Panc1 (cell line): Measurements from ENCODE around the gene MSI2. TPM values are rescaled to one million over a fixed set of nuclear protein-coding genes. Genes with fewer than 3 reads are reported as not detected.

Experiments used
- ATAC-seq: fragments of 200-7000 bp; cut with Tn5 transposase; 2 replicates; pipeline ENCODE4 v1.9.1; 2020; ENCODE audit warnings: mild to moderate bottlenecking, moderate library complexity
- BruUV-seq: library from RNA; stranded (reverse); fragments of 400-500 nt; replicated peaks from 2 replicates; lab custom pipeline; 2021; lab: Mats Ljungman, UMichigan
- CTCF ChIA-PET: fragments of 300-600 bp; sonication (Branson Sonifier 250); formaldehyde crosslinking; loops from one replicate; lab custom pipeline; 2022; ENCODE audit warnings: antibody characterized with exemption; lab: Charles Lee
- POLR2A ChIA-PET: fragments of 300-600 bp; sonication (Branson Sonifier 250); formaldehyde crosslinking; loops from one replicate; lab custom pipeline; 2022; ENCODE audit warnings: antibody characterized with exemption; lab: Charles Lee
- DNase-seq: peaks from one replicate; pipeline ENCODE4 v3.0.0-alpha.2; 2010; ENCODE audit warnings: low read depth, low spot score
- H3K27ac ChIP-seq: 2 replicates; pipeline ENCODE4 v1.5.1; 2011; ENCODE audit warnings: mild to moderate bottlenecking, low read length, inconsistent platforms
- H3K27me3 ChIP-seq: fragments of 200-500 bp; sonication (Bioruptor generic); 2 replicates; pipeline ENCODE4 v1.6.0; 2014; ENCODE audit warnings: low read length, inconsistent platforms; ENCODE audit not compliant: control insufficient read depth, insufficient read depth
- H3K36me3 ChIP-seq: fragments of 200-500 bp; sonication (Bioruptor generic); 2 replicates; pipeline ENCODE4 v1.5.1; 2014; ENCODE audit warnings: inconsistent platforms, mild to moderate bottlenecking, low read length, moderate library complexity; ENCODE audit not compliant: control insufficient read depth, insufficient read depth
- H3K4me1 ChIP-seq: 2 replicates; pipeline ENCODE4 v1.5.1; 2011; ENCODE audit warnings: inconsistent platforms, mild to moderate bottlenecking, low read length, moderate library complexity; ENCODE audit not compliant: control insufficient read depth, insufficient read depth
- H3K4me3 ChIP-seq, 2 experiments: 2 replicates each; pipeline ENCODE4 v1.5.1; 2011 to 2012; ENCODE audit warnings: low read depth in 2 of 2, low read length in 2 of 2, mild to moderate bottlenecking in 2 of 2, inconsistent platforms in 1 of 2, moderate library complexity in 1 of 2
- H3K9me3 ChIP-seq: fragments of 200-500 bp; sonication (Bioruptor generic); 2 replicates; pipeline ENCODE4 v1.5.1; 2014; ENCODE audit warnings: low read depth, mild to moderate bottlenecking, inconsistent platforms, low read length, moderate library complexity; ENCODE audit not compliant: control insufficient read depth, insufficient read depth
- CTCF ChIP-seq: fragments of 450-650 bp; IDR thresholded peaks from 2 replicates; pipeline ENCODE4 v1.5.1; 2017; ENCODE audit warnings: mild to moderate bottlenecking
- POLR2AphosphoS5 ChIP-seq: IDR thresholded peaks from 2 replicates; pipeline ENCODE4 v1.6.1; 2012; ENCODE audit warnings: mild to moderate bottlenecking, low read depth, low read length, moderate library complexity
- SIN3A ChIP-seq: IDR thresholded peaks from 2 replicates; pipeline ENCODE4 v1.6.1; 2012; ENCODE audit warnings: low read depth, mild to moderate bottlenecking, low read length, moderate library complexity, borderline replicate concordance; ENCODE audit not compliant: insufficient read depth
- TCF7L2 ChIP-seq: IDR thresholded peaks from 2 replicates; pipeline ENCODE4 v1.6.1; 2011; ENCODE audit warnings: mild to moderate bottlenecking, low read depth, low read length, inconsistent platforms
- in situ Hi-C: cut with HindIII; loops from 2 replicates; pipeline ENCODE4 v1.10.0; 2016; ENCODE audit warnings: low sequenced_read_pairs, low pct_unique_long_range_greater_than_20kb
- intact Hi-C: fragments of 100-400 bp; cut with micrococcal nuclease; formaldehyde crosslinking; loops from one replicate; pipeline ENCODE4 v1.10.0; 2022; ENCODE audit not compliant: unreplicated experiment
- total RNA-seq: library from RNA; stranded (reverse); gene quantifications from one replicate; pipeline ENCODE4 v1.2.1, GENCODE V29; 2021; ENCODE audit not compliant: unreplicated experiment
- TF ChIP-seq, protein P1 (sequence below), 2 experiments: IDR thresholded peaks; 2 replicates each; pipeline ENCODE4 v1.6.1; 2011 to 2012; ENCODE audit warnings: low read depth in 2 of 2, control low read depth in 1 of 2, low read length in 1 of 2, mild to moderate bottlenecking in 1 of 2, moderate library complexity in 1 of 2; ENCODE audit not compliant: insufficient read depth in 1 of 2

MSI2 gene
- total RNA-seq, 1 experiment from 2014 or later: 38.5 TPM

DNA sequence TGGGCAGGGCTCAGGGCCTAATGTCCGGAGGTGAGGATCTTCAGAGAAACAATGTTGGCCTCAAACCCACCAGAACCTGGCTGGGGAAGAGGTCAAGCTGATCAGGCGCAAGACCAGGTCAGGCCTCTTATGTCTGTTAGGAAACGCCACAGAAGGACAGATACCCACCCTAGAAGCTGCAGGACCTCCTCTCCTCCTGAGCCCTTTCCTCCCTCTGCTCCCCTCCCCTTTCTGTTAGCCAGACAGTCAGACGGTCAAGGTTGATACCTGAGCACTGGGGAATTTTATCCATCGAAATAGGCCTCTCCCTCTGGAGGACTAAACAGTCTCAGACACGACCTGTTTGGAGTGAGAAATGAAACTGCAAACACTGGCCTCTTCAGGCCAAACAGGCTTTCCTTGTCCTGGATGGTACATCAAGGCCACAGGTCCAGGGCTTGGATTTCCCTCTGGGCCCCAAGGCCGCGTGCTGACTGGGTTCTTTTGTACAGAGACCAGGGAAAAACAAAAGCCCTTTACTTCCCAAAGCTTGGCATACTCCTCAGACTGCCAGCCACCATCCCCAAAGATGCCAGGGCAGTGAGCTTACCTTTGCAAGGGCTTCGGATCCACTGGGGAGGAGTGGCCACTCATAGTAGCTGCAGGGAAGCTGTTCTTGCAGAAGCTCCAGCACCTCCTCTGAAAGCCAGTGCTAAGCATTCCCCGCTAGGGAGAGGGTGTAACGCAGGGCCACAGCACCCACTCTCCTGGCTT is 353.0 kb downstream of the MSI2 start:
- H3K4me3 ChIP-seq: no peak overlapping the region
- H3K27me3 ChIP-seq: no peaks in the 10 kb centered on the region
- ChIA-PET CTCF (interaction anchor here (0.6 kb wide), 1 partner anchor 268 kb away, joined by 3 read pairs; no protein-coding TSS in a partner anchor), POLR2A (no interaction called here)
- 0 out of 2 replicates have a peak, but pooled peaks cover 2% of the 10 kb centered on the region for H3K4me1 ChIP-seq
- H3K9me3 ChIP-seq: no peaks in the 10 kb centered on the region
- intact Hi-C loops: no loop called here
- no peak for TF ChIP-seq CTCF
- ATAC-seq: peak; percentile 42; the same call in 1 of the 2 replicates
- no peak for DNase-seq
- H3K27ac ChIP-seq: no peak overlapping the region
- in situ Hi-C loops: no loop called here
- BruUV-seq: no TSS peak
- no peaks in the 10 kb centered on the region for H3K36me3 ChIP-seq

DNA sequence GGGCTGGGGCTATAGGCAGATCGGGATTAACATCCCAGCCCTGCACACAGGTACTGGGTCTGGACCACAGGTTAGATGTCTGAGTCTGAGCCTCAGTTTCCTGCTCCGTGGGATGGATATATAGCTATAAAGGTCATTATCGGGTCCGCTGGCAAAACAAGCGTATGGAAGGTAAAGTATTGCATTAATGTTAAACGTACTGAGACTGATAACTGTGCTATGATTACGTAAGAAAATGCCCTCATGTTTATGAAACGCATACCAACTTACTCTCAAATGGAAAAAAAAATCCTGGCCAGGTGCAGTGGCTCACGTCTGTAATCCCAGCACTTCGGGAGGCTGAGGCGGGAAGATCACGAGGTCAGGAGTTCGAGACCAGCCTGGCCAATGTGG is 353.6 kb downstream of the MSI2 start:
- intact Hi-C loops (no loop called here), in situ Hi-C loops (no loop called here)
- CTCF ChIA-PET: interaction anchor here (0.6 kb wide), 1 partner anchor 268 kb away, joined by 3 read pairs; no protein-coding TSS in a partner anchor
- Histone ChIP-seq H3K36me3 (no peaks in the 10 kb centered on the region), H3K4me3 (no peak overlapping the region), H3K4me1 (0 out of 2 replicates have a peak, but pooled peaks cover 2% of the 10 kb centered on the region), H3K9me3 (no peaks in the 10 kb centered on the region), H3K27me3 (no peaks in the 10 kb centered on the region), H3K27ac (no peak overlapping the region)
- BruUV-seq: no TSS peak
- TF ChIP-seq POLR2AphosphoS5 (no peak), TCF7L2 (no peak), CTCF (no peak), SIN3A (no peak)
- TF ChIP-seq, protein P1, sequence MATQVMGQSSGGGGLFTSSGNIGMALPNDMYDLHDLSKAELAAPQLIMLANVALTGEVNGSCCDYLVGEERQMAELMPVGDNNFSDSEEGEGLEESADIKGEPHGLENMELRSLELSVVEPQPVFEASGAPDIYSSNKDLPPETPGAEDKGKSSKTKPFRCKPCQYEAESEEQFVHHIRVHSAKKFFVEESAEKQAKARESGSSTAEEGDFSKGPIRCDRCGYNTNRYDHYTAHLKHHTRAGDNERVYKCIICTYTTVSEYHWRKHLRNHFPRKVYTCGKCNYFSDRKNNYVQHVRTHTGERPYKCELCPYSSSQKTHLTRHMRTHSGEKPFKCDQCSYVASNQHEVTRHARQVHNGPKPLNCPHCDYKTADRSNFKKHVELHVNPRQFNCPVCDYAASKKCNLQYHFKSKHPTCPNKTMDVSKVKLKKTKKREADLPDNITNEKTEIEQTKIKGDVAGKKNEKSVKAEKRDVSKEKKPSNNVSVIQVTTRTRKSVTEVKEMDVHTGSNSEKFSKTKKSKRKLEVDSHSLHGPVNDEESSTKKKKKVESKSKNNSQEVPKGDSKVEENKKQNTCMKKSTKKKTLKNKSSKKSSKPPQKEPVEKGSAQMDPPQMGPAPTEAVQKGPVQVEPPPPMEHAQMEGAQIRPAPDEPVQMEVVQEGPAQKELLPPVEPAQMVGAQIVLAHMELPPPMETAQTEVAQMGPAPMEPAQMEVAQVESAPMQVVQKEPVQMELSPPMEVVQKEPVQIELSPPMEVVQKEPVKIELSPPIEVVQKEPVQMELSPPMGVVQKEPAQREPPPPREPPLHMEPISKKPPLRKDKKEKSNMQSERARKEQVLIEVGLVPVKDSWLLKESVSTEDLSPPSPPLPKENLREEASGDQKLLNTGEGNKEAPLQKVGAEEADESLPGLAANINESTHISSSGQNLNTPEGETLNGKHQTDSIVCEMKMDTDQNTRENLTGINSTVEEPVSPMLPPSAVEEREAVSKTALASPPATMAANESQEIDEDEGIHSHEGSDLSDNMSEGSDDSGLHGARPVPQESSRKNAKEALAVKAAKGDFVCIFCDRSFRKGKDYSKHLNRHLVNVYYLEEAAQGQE (IDR thresholded peaks at IDR 0.05; ENCODE audit: insufficient read depth in 1 of 2, low read depth in 2 of 2, low read length in 1 of 2): no peak
- POLR2A ChIA-PET: no interaction called here
- DNase-seq (no peak), ATAC-seq (no peak)
